GM19099 (cell line): ENCODE results near the gene AGO1.

Experiments used
- POLR2A ChIP-seq: IDR thresholded peaks from 3 replicates; pipeline ENCODE4 v1.6.1; 2011; ENCODE audit warnings: low read depth; ENCODE audit not compliant: insufficient read length; ENCODE audit errors: extremely low read depth

The AGO1 gene

GRCh38 chr1:35882945-35883634 is at the start of gene AGO1:
Gene AGO1 (plus strand): TSS chr1:35883209. CDS start chr1:35883422, 213 bp downstream.
- peak; percentile 89 for TF ChIP-seq POLR2A

- no peak for TF ChIP-seq POLR2A
Measured at GRCh38 chr1:35833395-35833794, 49.6 kb upstream of the AGO1 start.

GRCh38 chr1:35834218-35834617 is 48.8 kb upstream of the AGO1 start:
- no peak for TF ChIP-seq POLR2A

GRCh38 chr1:35835398-35835797 is 47.6 kb upstream of the AGO1 start:
- no peak for TF ChIP-seq POLR2A

- no peak for TF ChIP-seq POLR2A
Measured at GRCh38 chr1:35836734-35837133, 46.3 kb upstream of the AGO1 start.

- no peak for TF ChIP-seq POLR2A
Measured at GRCh38 chr1:35838693-35839245, 44.2 kb upstream of the AGO1 start.

- no peak for TF ChIP-seq POLR2A
Measured at GRCh38 chr1:35844826-35845225, 38.2 kb upstream of the AGO1 start.

- TF ChIP-seq POLR2A: no peak
Measured at GRCh38 chr1:35845766-35846165, 37.2 kb upstream of the AGO1 start.

GRCh38 chr1:35847935-35848565 is 35.0 kb upstream of the AGO1 start:
- TF ChIP-seq POLR2A: no peak

GRCh38 chr1:35850051-35850450 is 33.0 kb upstream of the AGO1 start:
- TF ChIP-seq POLR2A: no peak

- no peak for TF ChIP-seq POLR2A
Measured at GRCh38 chr1:35850716-35851115, 32.3 kb upstream of the AGO1 start.

- TF ChIP-seq POLR2A: no peak
Measured at GRCh38 chr1:35851132-35851869, 31.7 kb upstream of the AGO1 start.

GRCh38 chr1:35852241-35852640 is 30.8 kb upstream of the AGO1 start:
- TF ChIP-seq POLR2A: no peak

- TF ChIP-seq POLR2A: no peak
Measured at GRCh38 chr1:35854989-35855700, 27.9 kb upstream of the AGO1 start.

- TF ChIP-seq POLR2A: no peak
Measured at GRCh38 chr1:35856964-35857363, 26.0 kb upstream of the AGO1 start.
